ENCODE measurements around the gene PET117. TPM values are rescaled to one million over a fixed set of nuclear protein-coding genes. Genes with fewer than 3 reads are reported as not detected.

The PET117 gene
- total and polyA plus RNA-seq, 2 donors (not counting 1 experiment from before 2014, with no cell fraction given): 2.1 to 13.0 TPM

- Mint-ChIP-seq H3K9me3 (ENCODE audit: insufficient read depth) (no peaks in the 10 kb centered on the region), H3K27me3 (no peaks in the 10 kb centered on the region), H3K4me3 (no peak overlapping the region), H3K4me1 (peaks cover 9% of the 10 kb centered on the region), H3K27ac (no peak overlapping the region)
- DNase-seq (no peak), ATAC-seq (ENCODE audit: low read depth) (no peak)
- Histone ChIP-seq H3K36me3 (replicated peaks in 1 of 2; ENCODE audit: control extremely low read depth in 1 of 2, control insufficient read depth in 1 of 2, extremely low read depth in 1 of 2, insufficient read depth in 2 of 2, low read length in 1 of 2) (peaks cover 7 to 15% of the 10 kb centered on the region in 2 experiments), H4K20me1 (ENCODE audit: control insufficient read depth, insufficient read depth, low read length, poor library complexity, severe bottlenecking) (peaks cover 13% of the 10 kb centered on the region), H3K27ac (ENCODE audit: low read length in 2 of 2) (no peak overlapping the region), H3K27me3 (replicated peaks in 1 of 4; ENCODE audit: control extremely low read depth in 1 of 4, control insufficient read depth in 3 of 4, insufficient read depth in 4 of 4, low read length in 3 of 4) (no peaks in the 10 kb centered on the region), H3K4me3 (ENCODE audit: control extremely low read depth in 1 of 5, extremely low read depth in 1 of 5, insufficient read depth in 1 of 5, low read depth in 2 of 5, low read length in 4 of 5) (no peak overlapping the region), H3K79me2 (ENCODE audit: control insufficient read depth, insufficient read depth, low read length) (peaks cover 29% of the 10 kb centered on the region), H3K4me2 (replicated peaks; ENCODE audit: low read depth, low read length, poor library complexity, severe bottlenecking) (no peak overlapping the region), H3K9me3 (ENCODE audit: control extremely low read depth in 1 of 3, control insufficient read depth in 2 of 3, insufficient read depth in 1 of 3, low read length in 2 of 3) (no peaks in the 10 kb centered on the region), H2AFZ (ENCODE audit: insufficient read depth, low read depth, low read length, poor library complexity, severe bottlenecking) (no peak overlapping the region), H3K4me1 (ENCODE audit: control insufficient read depth in 2 of 2, insufficient read depth in 2 of 2, low read length in 2 of 2) (no peaks in the 10 kb centered on the region), H3K9ac (ENCODE audit: low read length) (no peak overlapping the region)
- WGBS (ENCODE audit: insufficient coverage): 100% methylated on average over 2 of the region's 2 CpGs
- intact Hi-C loops (cut with micrococcal nuclease): no loop called here
- no peak for TF ChIP-seq EZH2 (IDR thresholded peaks at IDR 0.05; ENCODE audit: borderline replicate concordance, insufficient read depth, low read depth, low read length, poor library complexity, severe bottlenecking)
- no peak for TF ChIP-seq CTCF (IDR thresholded peaks at IDR 0.05)
- POLR2A ChIA-PET: interaction anchor here (0.7 kb wide), 1 partner anchor 116 kb away, joined by 5 read pairs; no protein-coding TSS in a partner anchor
- CTCF ChIA-PET: no interaction called here
These were observed 34.7 kb downstream of the PET117 start for GRCh38 chr20:18172379-18172778.

GRCh38 chr20:18174906-18175683, 37.4 kb downstream of the PET117 start:
- Histone ChIP-seq H3K27ac (ENCODE audit: low read length in 2 of 2) (no peak overlapping the region), H3K79me2 (ENCODE audit: control insufficient read depth, insufficient read depth, low read length) (peaks cover 24% of the 10 kb centered on the region), H3K27me3 (replicated peaks in 1 of 4; ENCODE audit: control extremely low read depth in 1 of 4, control insufficient read depth in 3 of 4, insufficient read depth in 4 of 4, low read length in 3 of 4) (no peaks in the 10 kb centered on the region), H3K36me3 (replicated peaks in 1 of 2; ENCODE audit: control extremely low read depth in 1 of 2, control insufficient read depth in 1 of 2, extremely low read depth in 1 of 2, insufficient read depth in 2 of 2, low read length in 1 of 2) (peaks cover 4 to 19% of the 10 kb centered on the region in 2 experiments), H2AFZ (ENCODE audit: insufficient read depth, low read depth, low read length, poor library complexity, severe bottlenecking) (no peak overlapping the region), H3K9ac (ENCODE audit: low read length) (no peak overlapping the region), H3K9me3 (ENCODE audit: control extremely low read depth in 1 of 3, control insufficient read depth in 2 of 3, insufficient read depth in 1 of 3, low read length in 2 of 3) (peaks cover 0 to 11% (median 0%) of the 10 kb centered on the region in 3 donors), H3K4me3 (ENCODE audit: control extremely low read depth in 1 of 5, extremely low read depth in 1 of 5, insufficient read depth in 1 of 5, low read depth in 2 of 5, low read length in 4 of 5) (no peak overlapping the region), H4K20me1 (ENCODE audit: control insufficient read depth, insufficient read depth, low read length, poor library complexity, severe bottlenecking) (peaks cover 13% of the 10 kb centered on the region), H3K4me1 (ENCODE audit: control insufficient read depth in 2 of 2, insufficient read depth in 2 of 2, low read length in 2 of 2) (no peaks in the 10 kb centered on the region), H3K4me2 (replicated peaks; ENCODE audit: low read depth, low read length, poor library complexity, severe bottlenecking) (no peak overlapping the region)
- Mint-ChIP-seq H3K9me3 (ENCODE audit: insufficient read depth) (peaks cover 1% of the 10 kb centered on the region), H3K27ac (no peak overlapping the region), H3K27me3 (no peaks in the 10 kb centered on the region), H3K4me1 (peaks cover 5% of the 10 kb centered on the region), H3K4me3 (no peak overlapping the region)
- POLR2A ChIA-PET: no interaction called here
- CTCF ChIA-PET: no interaction called here
- WGBS (ENCODE audit: insufficient coverage): 98% methylated on average over 10 of the region's 14 CpGs
- DNase-seq: no peak
- ATAC-seq (ENCODE audit: low read depth): no peak
- TF ChIP-seq CTCF (IDR thresholded peaks at IDR 0.05) (no peak), EZH2 (IDR thresholded peaks at IDR 0.05; ENCODE audit: borderline replicate concordance, insufficient read depth, low read depth, low read length, poor library complexity, severe bottlenecking) (no peak)
- intact Hi-C loops (cut with micrococcal nuclease): no loop called here

Data from B cell (primary cell).